Measurements from ENCODE around the gene TIGD2.

The TIGD2 gene

GRCh38 chr4:89110986-89111832, at the start of gene TIGD2:
Gene TIGD2, plus strand, starts transcription at chr4:89111533. Its CDS starts 1,442 bp downstream, at chr4:89112975.
- no peak for TF ChIP-seq GATA3 (IDR thresholded peaks at IDR 0.05; ENCODE audit: low read depth, low read length)
- TF ChIP-seq GATA2 (IDR thresholded peaks at IDR 0.05; ENCODE audit: low read depth, low read length) = no peak

- TF ChIP-seq GATA3 (IDR thresholded peaks at IDR 0.05; ENCODE audit: low read depth, low read length) (no peak), GATA2 (IDR thresholded peaks at IDR 0.05; ENCODE audit: low read depth, low read length) (no peak)
These were observed 46.5 kb upstream of the TIGD2 start for GRCh38 chr4:89064848-89065247.

- TF ChIP-seq GATA3 (IDR thresholded peaks at IDR 0.05; ENCODE audit: low read depth, low read length) (no peak), GATA2 (IDR thresholded peaks at IDR 0.05; ENCODE audit: low read depth, low read length) (no peak)
These were observed 43.9 kb upstream of the TIGD2 start for GRCh38 chr4:89067417-89067816.

GRCh38 chr4:89069481-89069880, 41.9 kb upstream of the TIGD2 start:
- TF ChIP-seq GATA2 (IDR thresholded peaks at IDR 0.05; ENCODE audit: low read depth, low read length) (no peak), GATA3 (IDR thresholded peaks at IDR 0.05; ENCODE audit: low read depth, low read length) (no peak)

- TF ChIP-seq GATA3 (IDR thresholded peaks at IDR 0.05; ENCODE audit: low read depth, low read length) (no peak), GATA2 (IDR thresholded peaks at IDR 0.05; ENCODE audit: low read depth, low read length) (no peak)
These were observed 41.3 kb upstream of the TIGD2 start for GRCh38 chr4:89070041-89070440.

GRCh38 chr4:89071311-89071710, 40.0 kb upstream of the TIGD2 start:
- no peak for TF ChIP-seq GATA3 (IDR thresholded peaks at IDR 0.05; ENCODE audit: low read depth, low read length)
- no peak for TF ChIP-seq GATA2 (IDR thresholded peaks at IDR 0.05; ENCODE audit: low read depth, low read length)

- no peak for TF ChIP-seq GATA3 (IDR thresholded peaks at IDR 0.05; ENCODE audit: low read depth, low read length)
- TF ChIP-seq GATA2 (IDR thresholded peaks at IDR 0.05; ENCODE audit: low read depth, low read length) = no peak
These were observed 38.4 kb upstream of the TIGD2 start for GRCh38 chr4:89072921-89073320.

GRCh38 chr4:89077761-89078160, 33.6 kb upstream of the TIGD2 start:
- TF ChIP-seq GATA3 (IDR thresholded peaks at IDR 0.05; ENCODE audit: low read depth, low read length) (no peak), GATA2 (IDR thresholded peaks at IDR 0.05; ENCODE audit: low read depth, low read length) (no peak)

- TF ChIP-seq GATA2 (IDR thresholded peaks at IDR 0.05; ENCODE audit: low read depth, low read length) (no peak), GATA3 (IDR thresholded peaks at IDR 0.05; ENCODE audit: low read depth, low read length) (no peak)
These were observed 33.0 kb upstream of the TIGD2 start for GRCh38 chr4:89078300-89078699.

GRCh38 chr4:89099034-89099433, 12.3 kb upstream of the TIGD2 start:
- TF ChIP-seq GATA2 (IDR thresholded peaks at IDR 0.05; ENCODE audit: low read depth, low read length) = no peak
- no peak for TF ChIP-seq GATA3 (IDR thresholded peaks at IDR 0.05; ENCODE audit: low read depth, low read length)

- TF ChIP-seq GATA3 (IDR thresholded peaks at IDR 0.05; ENCODE audit: low read depth, low read length) (no peak), GATA2 (IDR thresholded peaks at IDR 0.05; ENCODE audit: low read depth, low read length) (no peak)
These were observed 11.9 kb upstream of the TIGD2 start for GRCh38 chr4:89099471-89099870.

- TF ChIP-seq GATA2 (IDR thresholded peaks at IDR 0.05; ENCODE audit: low read depth, low read length) = no peak
- no peak for TF ChIP-seq GATA3 (IDR thresholded peaks at IDR 0.05; ENCODE audit: low read depth, low read length)
These were observed 10.5 kb upstream of the TIGD2 start for GRCh38 chr4:89100853-89101252.

- TF ChIP-seq GATA2 (IDR thresholded peaks at IDR 0.05; ENCODE audit: low read depth, low read length) (no peak), GATA3 (IDR thresholded peaks at IDR 0.05; ENCODE audit: low read depth, low read length) (no peak)
These were observed 9.8 kb upstream of the TIGD2 start for GRCh38 chr4:89101256-89102161.

- no peak for TF ChIP-seq GATA3 (IDR thresholded peaks at IDR 0.05; ENCODE audit: low read depth, low read length)
- TF ChIP-seq GATA2 (IDR thresholded peaks at IDR 0.05; ENCODE audit: low read depth, low read length) = no peak
These were observed 5.6 kb upstream of the TIGD2 start for GRCh38 chr4:89105726-89106125.
